HG03108 (cell line): ENCODE measurements around the gene APP.
"Not testable (repeated sequence)": the region's sequence is repeated elsewhere in the genome, so short reads cannot be mapped to it uniquely, and the experiment has no call there.

ENCODE experiments used
- ATAC-seq: cut with Tn5 transposase; IDR thresholded peaks from one replicate; pipeline ENCODE4 v1.9.1; 2021; ENCODE audit warnings: moderate library complexity; ENCODE audit not compliant: unreplicated experiment

APP gene

GRCh38 chr21:26165331-26165730 lies 5.2 kb downstream of the APP start:
- ATAC-seq = no peak

- no peak for ATAC-seq
Observed at GRCh38 chr21:26164311-26164710, 6.3 kb downstream of the APP start.

GRCh38 chr21:26162081-26162480 lies 8.5 kb downstream of the APP start:
- ATAC-seq = no peak

- ATAC-seq = no peak
Observed at GRCh38 chr21:26159869-26160268, 10.7 kb downstream of the APP start.

GRCh38 chr21:26157801-26158200 lies 12.8 kb downstream of the APP start:
- no peak for ATAC-seq

- ATAC-seq = no peak
Observed at GRCh38 chr21:26154753-26155152, 15.8 kb downstream of the APP start.

GRCh38 chr21:26153758-26154157 lies 16.8 kb downstream of the APP start:
- ATAC-seq = no peak

GRCh38 chr21:26148840-26149354 lies 21.7 kb downstream of the APP start:
- no peak for ATAC-seq

- ATAC-seq = no peak
Observed at GRCh38 chr21:26148071-26148839, 22.3 kb downstream of the APP start.

GRCh38 chr21:26147535-26147934 lies 23.0 kb downstream of the APP start:
- ATAC-seq = no peak

GRCh38 chr21:26146681-26147080 lies 23.9 kb downstream of the APP start:
- no peak for ATAC-seq

- ATAC-seq = no peak
Observed at GRCh38 chr21:26144031-26144430, 26.5 kb downstream of the APP start.

GRCh38 chr21:26142363-26142762 lies 28.2 kb downstream of the APP start:
- ATAC-seq = no peak

GRCh38 chr21:26140926-26141325 lies 29.6 kb downstream of the APP start:
- no peak for ATAC-seq

GRCh38 chr21:26140164-26140579 lies 30.4 kb downstream of the APP start:
- ATAC-seq = no peak

- ATAC-seq = no peak
Observed at GRCh38 chr21:26138615-26139257, 31.8 kb downstream of the APP start.

- ATAC-seq = no peak
Observed at GRCh38 chr21:26137379-26138060, 33.0 kb downstream of the APP start.

- ATAC-seq = peak; percentile 98
Observed at GRCh38 chr21:26136671-26137070, 33.9 kb downstream of the APP start.

- no peak for ATAC-seq
Observed at GRCh38 chr21:26135520-26135919, 35.0 kb downstream of the APP start.

- no peak for ATAC-seq
Observed at GRCh38 chr21:26131554-26131953, 39.0 kb downstream of the APP start.

- not testable (repeated sequence) for ATAC-seq
Observed at GRCh38 chr21:26131053-26131452, 39.5 kb downstream of the APP start.
